Putamen (tissue), 1 donor: ENCODE measurements around the gene PCDHA1.
"Not testable (repeated sequence)": the region's sequence is repeated elsewhere in the genome, so short reads cannot be mapped to it uniquely, and the experiment has no call there.

Source experiments
- DNase-seq: peaks from one replicate; pipeline ENCODE4 v3.0.0-alpha.2; 2016; ENCODE audit warnings: low spot score

Gene PCDHA1

GRCh38 chr5:140808241-140808888, 22.4 kb downstream of the PCDHA1 start:
- not testable (repeated sequence) for DNase-seq

GRCh38 chr5:140808889-140809291, 22.9 kb downstream of the PCDHA1 start:
- DNase-seq: no peak

GRCh38 chr5:140821375-140822280, 35.7 kb downstream of the PCDHA1 start, which contains the start of gene PCDHA5:
Gene PCDHA5 (plus strand): TSS chr5:140821613.
- DNase-seq: no peak

GRCh38 chr5:140822281-140822629, 36.3 kb downstream of the PCDHA1 start:
- no peak for DNase-seq

GRCh38 chr5:140822969-140823368, 37.0 kb downstream of the PCDHA1 start:
- not testable (repeated sequence) for DNase-seq

- DNase-seq: no peak
Measured at GRCh38 chr5:140823475-140823874, 37.5 kb downstream of the PCDHA1 start.

- DNase-seq: no peak
Measured at GRCh38 chr5:140827704-140828361, 41.9 kb downstream of the PCDHA1 start, which contains the start of gene PCDHA6. Gene PCDHA6 (plus strand): TSS chr5:140827960. CDS start chr5:140828092, 132 bp downstream.

- no peak for DNase-seq
Measured at GRCh38 chr5:140828362-140828737, 42.4 kb downstream of the PCDHA1 start.

- not testable (repeated sequence) for DNase-seq
Measured at GRCh38 chr5:140829511-140830501, 43.9 kb downstream of the PCDHA1 start.

GRCh38 chr5:140833993-140834392, 48.1 kb downstream of the PCDHA1 start, which contains the start of gene PCDHA7:
Gene PCDHA7 (plus strand): TSS chr5:140834269. CDS start chr5:140834384, 115 bp downstream.
- DNase-seq: no peak

- not testable (repeated sequence) for DNase-seq
Measured at GRCh38 chr5:140834439-140835008, 48.6 kb downstream of the PCDHA1 start.

- no peak for DNase-seq
Measured at GRCh38 chr5:140835622-140836510, 49.9 kb downstream of the PCDHA1 start.

GRCh38 chr5:140840978-140841962, 55.3 kb downstream of the PCDHA1 start, which contains the start of gene PCDHA8:
Gene PCDHA8 (plus strand): TSS chr5:140841187. CDS start chr5:140841322, 135 bp downstream.
- no peak for DNase-seq

- DNase-seq: no peak
Measured at GRCh38 chr5:140842798-140843733, 57.1 kb downstream of the PCDHA1 start.

GRCh38 chr5:140848139-140849102, 62.5 kb downstream of the PCDHA1 start, which contains the start of gene PCDHA9:
Gene PCDHA9 (plus strand): TSS chr5:140848382. CDS start chr5:140848496, 114 bp downstream.
- DNase-seq: not testable (repeated sequence)
